OCI-LY3 (cell line): ENCODE results near the gene SLC16A4.

ENCODE experiments used
- EZH2phosphoT487 ChIP-seq: fragments of 200-600 bp; shearing (Covaris generic); IDR thresholded peaks from 2 replicates; pipeline ENCODE4 v1.6.1; 2018; ENCODE audit warnings: antibody characterized with exemption, mixed run types, low read depth
- TF ChIP-seq, protein P1 (sequence below): fragments of 200-600, 300-600 bp; sonication (generic); IDR thresholded peaks from 2 replicates; pipeline ENCODE4 v1.5.1; 2014; ENCODE audit warnings: antibody characterized with exemption, low read length, low read depth

DNA sequence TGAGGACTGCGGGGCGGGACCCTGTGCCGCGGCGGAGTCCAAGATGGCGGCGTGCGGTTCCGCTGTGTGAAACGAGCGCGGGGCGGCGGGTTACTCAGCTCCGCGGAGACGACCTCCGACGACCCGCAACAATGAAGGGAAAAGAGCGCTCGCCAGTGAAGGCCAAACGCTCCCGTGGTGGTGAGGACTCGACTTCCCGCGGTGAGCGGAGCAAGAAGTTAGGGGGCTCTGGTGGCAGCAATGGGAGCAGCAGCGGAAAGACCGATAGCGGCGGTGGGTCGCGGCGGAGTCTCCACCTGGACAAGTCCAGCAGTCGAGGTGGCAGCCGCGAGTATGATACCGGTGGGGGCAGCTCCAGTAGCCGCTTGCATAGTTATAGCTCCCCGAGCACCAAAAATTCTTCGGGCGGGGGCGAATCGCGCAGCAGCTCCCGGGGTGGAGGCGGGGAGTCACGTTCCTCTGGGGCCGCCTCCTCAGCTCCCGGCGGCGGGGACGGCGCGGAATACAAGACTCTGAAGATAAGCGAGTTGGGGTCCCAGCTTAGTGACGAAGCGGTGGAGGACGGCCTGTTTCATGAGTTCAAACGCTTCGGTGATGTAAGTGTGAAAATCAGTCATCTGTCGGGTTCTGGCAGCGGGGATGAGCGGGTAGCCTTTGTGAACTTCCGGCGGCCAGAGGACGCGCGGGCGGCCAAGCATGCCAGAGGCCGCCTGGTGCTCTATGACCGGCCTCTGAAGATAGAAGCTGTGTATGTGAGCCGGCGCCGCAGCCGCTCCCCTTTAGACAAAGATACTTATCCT lies 51.2 kb downstream of the SLC16A4 start:
- TF ChIP-seq, protein P1, sequence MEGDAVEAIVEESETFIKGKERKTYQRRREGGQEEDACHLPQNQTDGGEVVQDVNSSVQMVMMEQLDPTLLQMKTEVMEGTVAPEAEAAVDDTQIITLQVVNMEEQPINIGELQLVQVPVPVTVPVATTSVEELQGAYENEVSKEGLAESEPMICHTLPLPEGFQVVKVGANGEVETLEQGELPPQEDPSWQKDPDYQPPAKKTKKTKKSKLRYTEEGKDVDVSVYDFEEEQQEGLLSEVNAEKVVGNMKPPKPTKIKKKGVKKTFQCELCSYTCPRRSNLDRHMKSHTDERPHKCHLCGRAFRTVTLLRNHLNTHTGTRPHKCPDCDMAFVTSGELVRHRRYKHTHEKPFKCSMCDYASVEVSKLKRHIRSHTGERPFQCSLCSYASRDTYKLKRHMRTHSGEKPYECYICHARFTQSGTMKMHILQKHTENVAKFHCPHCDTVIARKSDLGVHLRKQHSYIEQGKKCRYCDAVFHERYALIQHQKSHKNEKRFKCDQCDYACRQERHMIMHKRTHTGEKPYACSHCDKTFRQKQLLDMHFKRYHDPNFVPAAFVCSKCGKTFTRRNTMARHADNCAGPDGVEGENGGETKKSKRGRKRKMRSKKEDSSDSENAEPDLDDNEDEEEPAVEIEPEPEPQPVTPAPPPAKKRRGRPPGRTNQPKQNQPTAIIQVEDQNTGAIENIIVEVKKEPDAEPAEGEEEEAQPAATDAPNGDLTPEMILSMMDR: no peak
- no peak for TF ChIP-seq EZH2phosphoT487
